HG02678 (cell line): Measurements from ENCODE around the gene LRMDA.
"Not testable (repeated sequence)": the region's sequence is repeated elsewhere in the genome, so short reads cannot be mapped to it uniquely, and the experiment has no call there.

Experiments
- ATAC-seq: cut with Tn5 transposase; IDR thresholded peaks from one replicate; pipeline ENCODE4 v1.9.1; 2021; ENCODE audit warnings: mild to moderate bottlenecking, moderate library complexity; ENCODE audit not compliant: unreplicated experiment

Gene LRMDA

GRCh38 chr10:75764974-75765788 lies 333.8 kb downstream of the LRMDA start:
- ATAC-seq, result no peak

- ATAC-seq, result no peak
Measured at GRCh38 chr10:75765789-75766096, 334.3 kb downstream of the LRMDA start.

GRCh38 chr10:75766106-75766505 lies 334.7 kb downstream of the LRMDA start:
- ATAC-seq, result no peak

- not testable (repeated sequence) for ATAC-seq
Measured at GRCh38 chr10:75766752-75767151, 335.3 kb downstream of the LRMDA start.

GRCh38 chr10:75770626-75771081 lies 339.2 kb downstream of the LRMDA start:
- ATAC-seq, result no peak

GRCh38 chr10:75771606-75772005 lies 340.2 kb downstream of the LRMDA start:
- no peak for ATAC-seq

GRCh38 chr10:75772153-75772887 lies 340.9 kb downstream of the LRMDA start:
- ATAC-seq, result peak; percentile 66

- ATAC-seq, result peak; percentile 47
Measured at GRCh38 chr10:75773231-75773780, 341.9 kb downstream of the LRMDA start.

GRCh38 chr10:75773813-75774782 lies 342.7 kb downstream of the LRMDA start:
- no peak for ATAC-seq

GRCh38 chr10:75774783-75775490 lies 343.5 kb downstream of the LRMDA start:
- no peak for ATAC-seq

- ATAC-seq, result no peak
Measured at GRCh38 chr10:75776738-75777504, 345.5 kb downstream of the LRMDA start.

GRCh38 chr10:75778665-75779064 lies 347.2 kb downstream of the LRMDA start:
- ATAC-seq, result no peak

GRCh38 chr10:75779276-75779675 lies 347.9 kb downstream of the LRMDA start:
- ATAC-seq, result no peak

- peak; percentile 65 for ATAC-seq
Measured at GRCh38 chr10:75782463-75783248, 351.2 kb downstream of the LRMDA start.

GRCh38 chr10:75788394-75789205 lies 357.2 kb downstream of the LRMDA start:
- ATAC-seq, result no peak

- ATAC-seq, result no peak
Measured at GRCh38 chr10:75793848-75794247, 362.4 kb downstream of the LRMDA start.

- ATAC-seq, result no peak
Measured at GRCh38 chr10:75801121-75801520, 369.7 kb downstream of the LRMDA start.

- ATAC-seq, result no peak
Measured at GRCh38 chr10:75801661-75802060, 370.2 kb downstream of the LRMDA start.
